Sigmoid colon (tissue), 4 donors: Measurements from ENCODE around the gene SH2B3.
"Not testable (repeated sequence)": the region's sequence is repeated elsewhere in the genome, so short reads cannot be mapped to it uniquely, and the experiment has no call there.

Source experiments
- EP300 ChIP-seq, 4 donors: sonication (generic); formaldehyde crosslinking; IDR thresholded peaks; one replicate each; pipeline ENCODE4 v1.6.1; 2017; ENCODE audit warnings: antibody characterized with exemption in 4 of 4
- POLR2A ChIP-seq, 2 donors: fragments of 450-650 bp; IDR thresholded peaks; one replicate each; pipeline ENCODE4 v1.6.1; 2016; ENCODE audit warnings: antibody characterized with exemption in 2 of 2, mild to moderate bottlenecking in 2 of 2, moderate library complexity in 2 of 2
- POLR2AphosphoS5 ChIP-seq, 4 donors: sonication (generic); formaldehyde crosslinking; IDR thresholded peaks; one replicate each; pipeline ENCODE4 v1.6.1; 2017; ENCODE audit warnings: antibody characterized with exemption in 4 of 4
- TF ChIP-seq, protein P1 (sequence below), 4 experiments: fragments of 450-650 bp in 3 of 4; fragments of 200-600 bp in 1 of 4; IDR thresholded peaks; one replicate each; pipeline ENCODE4 v1.5.1; 2016 to 2019; ENCODE audit warnings: antibody characterized with exemption in 4 of 4, mild to moderate bottlenecking in 3 of 4, moderate library complexity in 2 of 4

DNA sequence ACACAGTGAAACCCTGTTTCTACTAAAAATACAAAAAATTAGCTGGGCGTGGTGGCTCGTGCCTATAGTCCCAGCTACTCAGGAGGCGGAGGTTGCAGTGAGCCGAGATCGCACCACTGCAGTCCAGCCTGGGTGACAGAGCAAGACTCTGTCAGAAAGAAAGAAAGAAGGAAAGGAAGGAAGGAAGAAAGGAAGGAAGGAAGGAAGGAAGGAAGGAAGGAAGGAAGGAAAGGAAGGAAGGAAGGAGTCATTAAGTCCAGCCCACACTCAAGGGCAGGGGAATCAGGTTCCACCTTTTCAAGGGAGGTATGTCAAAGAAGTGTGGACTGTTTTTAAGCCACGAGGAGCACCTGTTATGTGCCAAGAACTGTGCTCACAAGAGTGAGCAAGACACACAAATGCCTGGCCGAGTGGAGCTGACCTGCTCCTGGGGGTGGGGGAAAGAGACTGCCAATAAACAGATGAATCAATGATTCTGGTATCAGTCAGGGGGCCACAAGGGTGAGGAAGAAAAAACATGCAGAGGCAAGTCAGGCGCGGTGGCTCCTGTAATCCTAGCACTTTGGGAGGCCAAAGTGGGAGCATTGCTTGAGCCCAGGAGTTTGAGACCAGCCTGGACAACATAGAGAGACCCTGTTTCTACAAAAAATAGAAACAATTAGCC is 5.8 kb upstream of the SH2B3 start:
- TF ChIP-seq EP300, POLR2A, POLR2AphosphoS5 (IDR thresholded peaks at IDR 0.05): not testable (repeated sequence)
- TF ChIP-seq, protein P1, sequence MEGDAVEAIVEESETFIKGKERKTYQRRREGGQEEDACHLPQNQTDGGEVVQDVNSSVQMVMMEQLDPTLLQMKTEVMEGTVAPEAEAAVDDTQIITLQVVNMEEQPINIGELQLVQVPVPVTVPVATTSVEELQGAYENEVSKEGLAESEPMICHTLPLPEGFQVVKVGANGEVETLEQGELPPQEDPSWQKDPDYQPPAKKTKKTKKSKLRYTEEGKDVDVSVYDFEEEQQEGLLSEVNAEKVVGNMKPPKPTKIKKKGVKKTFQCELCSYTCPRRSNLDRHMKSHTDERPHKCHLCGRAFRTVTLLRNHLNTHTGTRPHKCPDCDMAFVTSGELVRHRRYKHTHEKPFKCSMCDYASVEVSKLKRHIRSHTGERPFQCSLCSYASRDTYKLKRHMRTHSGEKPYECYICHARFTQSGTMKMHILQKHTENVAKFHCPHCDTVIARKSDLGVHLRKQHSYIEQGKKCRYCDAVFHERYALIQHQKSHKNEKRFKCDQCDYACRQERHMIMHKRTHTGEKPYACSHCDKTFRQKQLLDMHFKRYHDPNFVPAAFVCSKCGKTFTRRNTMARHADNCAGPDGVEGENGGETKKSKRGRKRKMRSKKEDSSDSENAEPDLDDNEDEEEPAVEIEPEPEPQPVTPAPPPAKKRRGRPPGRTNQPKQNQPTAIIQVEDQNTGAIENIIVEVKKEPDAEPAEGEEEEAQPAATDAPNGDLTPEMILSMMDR (IDR thresholded peaks at IDR 0.05), result not testable (repeated sequence)
